K562 (cell line): ENCODE measurements around the gene HLA-F. TPM values are rescaled to one million over a fixed set of nuclear protein-coding genes. Genes with fewer than 3 reads are reported as not detected.

Experiments
- CBFA2T3 ChIP-seq: fragments of 450-650 bp; IDR thresholded peaks from 2 replicates; pipeline ENCODE4 v1.6.1; 2017
- CBX8 ChIP-seq: fragments of 200-600 bp; sonication (generic); IDR thresholded peaks from 2 replicates; pipeline ENCODE4 v1.6.1; 2012; ENCODE audit warnings: borderline replicate concordance, mixed run types, low read depth, mild to moderate bottlenecking, moderate library complexity, mixed read lengths, low read length, control low read depth, inconsistent platforms; ENCODE audit not compliant: poor library complexity, severe bottlenecking; ENCODE audit errors: extremely low read depth
- KDM1A ChIP-seq, 2 experiments: fragments of 450-650 bp; IDR thresholded peaks; 2 replicates each; pipeline ENCODE4 v1.6.1; 2016; ENCODE audit warnings: mild to moderate bottlenecking in 2 of 2
- NR2F6 ChIP-seq: fragments of 450-650 bp; formaldehyde crosslinking; IDR thresholded peaks from 2 replicates; pipeline ENCODE4 v1.4.0; 2020; ENCODE audit warnings: mild to moderate bottlenecking
- RBM22 ChIP-seq: fragments of 200-400 bp; formaldehyde crosslinking; IDR thresholded peaks from 2 replicates; pipeline ENCODE4 v1.6.1; 2018; ENCODE audit warnings: low read length, low read depth; ENCODE audit not compliant: poor library complexity, severe bottlenecking
- SIN3A ChIP-seq, 2 experiments: fragments of 150-350 bp in 1 of 2; IDR thresholded peaks; 2 replicates each; pipeline ENCODE4 v1.6.1; 2011 to 2016; ENCODE audit warnings: borderline replicate concordance in 2 of 2, low read depth in 2 of 2, low read length in 2 of 2, mild to moderate bottlenecking in 2 of 2, moderate library complexity in 2 of 2; ENCODE audit not compliant: control insufficient read depth in 1 of 2
- SMAD3 ChIP-seq: fragments of 450-650 bp; formaldehyde crosslinking; conservative IDR thresholded peaks from 2 replicates; pipeline ENCODE4 v1.4.0; 2020; ENCODE audit warnings: mild to moderate bottlenecking
- SMAD4 ChIP-seq: fragments of 250-450 bp; sonication (Bioruptor Pico); conservative IDR thresholded peaks from 2 replicates; pipeline ENCODE4 v1.8.0; 2021; ENCODE audit warnings: inconsistent platforms, mild to moderate bottlenecking, moderate library complexity
- SREBF2 ChIP-seq: sonication (generic); formaldehyde crosslinking; IDR thresholded peaks from 2 replicates; pipeline ENCODE4 v1.4.0; 2020; ENCODE audit warnings: mild to moderate bottlenecking, missing genetic modification reagents
- TAF1 ChIP-seq: IDR thresholded peaks from 2 replicates; pipeline ENCODE4 v1.6.1; 2011; ENCODE audit warnings: mild to moderate bottlenecking, low read length, moderate library complexity; ENCODE audit not compliant: insufficient read depth, control insufficient read depth, severe bottlenecking; ENCODE audit errors: extremely low read depth
- ZNF311 ChIP-seq: fragments of 250-450 bp; sonication (Bioruptor Pico); IDR thresholded peaks from 2 replicates; pipeline ENCODE4 v1.4.0; 2020; ENCODE audit warnings: mild to moderate bottlenecking, moderate library complexity
- ZNF696 ChIP-seq: fragments of 250-450 bp; sonication (Bioruptor Pico); conservative IDR thresholded peaks from 2 replicates; pipeline ENCODE4 v1.4.0; 2020; ENCODE audit warnings: mild to moderate bottlenecking, moderate library complexity
- polyA plus RNA-seq, 8 experiments: library from polyadenylated mRNA; depleted of rRNA in 4 of 8; stranded (reverse) in 5 of 8; unstranded in 3 of 8; fragments of >200 nt; fragmentation: Nextera tagmentation in 2 of 8; fragmentation: Illumina TruSeq in 1 of 8; extraction: Ambion mirVana in 2 of 8; extraction: Trizol in 1 of 8; gene quantifications; 2 replicates each; pipeline versions ENCODE4 v1.2.1 to v1.2.3, GENCODE V29; 2011 to 2014; ENCODE audit warnings: inconsistent platforms in 1 of 8, missing spikeins in 1 of 8
- total RNA-seq, 7 experiments: library from RNA; depleted of rRNA in 6 of 7; stranded (reverse); fragments of >200 nt in 6 of 7; fragmentation: Illumina TruSeq in 2 of 7; extraction: Trizol in 2 of 7; gene quantifications; 2 replicates each; pipeline versions ENCODE4 v1.2.1 to v1.2.3, GENCODE V29; 2011 to 2021; ENCODE audit warnings: low replicate concordance in 1 of 7
- TF ChIP-seq, protein P1 (sequence below): fragments of 250-450 bp; sonication (Bioruptor Pico); IDR thresholded peaks from 2 replicates; pipeline ENCODE4 v1.5.0; 2021
- TF ChIP-seq, protein P2 (sequence below): fragments of 450-650 bp; conservative IDR thresholded peaks from 2 replicates; pipeline ENCODE4 v1.6.1; 2016; ENCODE audit warnings: missing genetic modification characterization, low read depth, mild to moderate bottlenecking, control low read depth, missing compliant biosample characterization

HLA-F gene
- total and polyA plus RNA-seq, 9 of the 15 experiments (the other 6 are each of a cell fraction or from before 2014, with no cell fraction given), result 0.40 to 0.76 (median 0.46) TPM; not detected in 6

DNA sequence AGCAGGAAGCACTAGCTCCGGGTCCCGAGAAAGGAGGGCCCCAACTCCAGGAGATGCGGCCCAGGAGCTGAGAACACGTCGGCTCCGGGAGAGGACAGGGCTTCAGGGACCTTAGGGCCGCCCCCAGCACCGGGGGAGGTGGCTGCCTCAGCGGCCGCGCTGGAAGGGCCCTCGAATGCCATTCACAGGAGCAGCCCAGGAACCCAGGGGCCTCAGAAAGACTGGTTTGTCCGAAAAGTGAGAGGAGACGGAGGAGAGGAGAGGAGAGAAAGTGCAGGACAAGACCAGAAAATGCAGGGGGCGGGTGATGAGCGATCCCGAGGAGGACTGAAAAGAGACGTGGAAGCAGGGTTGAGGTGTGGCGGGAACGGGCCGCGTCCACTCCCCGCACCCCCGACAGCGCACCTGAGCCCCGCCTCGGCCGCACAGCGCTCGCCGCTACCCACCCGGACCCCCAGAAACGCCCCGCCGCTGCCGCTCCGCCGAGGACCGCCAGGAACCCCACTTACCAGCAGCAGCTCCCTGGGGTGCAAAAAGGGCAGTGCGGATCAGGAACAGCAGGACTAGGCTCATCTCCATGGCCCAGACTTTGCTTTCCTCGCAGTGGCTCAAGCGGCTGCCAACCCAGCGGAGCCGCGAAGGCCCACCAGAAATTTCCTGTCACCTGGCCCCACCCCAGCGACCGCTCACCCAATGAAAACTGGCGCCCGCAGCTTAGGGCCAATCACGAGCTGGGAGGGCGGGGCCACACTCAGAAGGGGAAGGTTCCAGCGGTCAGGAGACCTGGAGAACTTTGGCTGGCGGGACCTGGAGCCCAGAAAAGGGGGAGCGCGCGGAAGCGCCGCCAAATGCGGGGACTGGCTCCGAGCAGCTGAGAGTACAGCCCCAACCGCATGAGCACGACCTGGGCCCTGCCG lies 25.4 kb downstream of the HLA-F start (continued):
- TF ChIP-seq, protein P1, sequence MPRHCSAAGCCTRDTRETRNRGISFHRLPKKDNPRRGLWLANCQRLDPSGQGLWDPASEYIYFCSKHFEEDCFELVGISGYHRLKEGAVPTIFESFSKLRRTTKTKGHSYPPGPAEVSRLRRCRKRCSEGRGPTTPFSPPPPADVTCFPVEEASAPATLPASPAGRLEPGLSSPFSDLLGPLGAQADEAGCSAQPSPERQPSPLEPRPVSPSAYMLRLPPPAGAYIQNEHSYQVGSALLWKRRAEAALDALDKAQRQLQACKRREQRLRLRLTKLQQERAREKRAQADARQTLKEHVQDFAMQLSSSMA (CRISPR knock-in tag), result no peak
- TF ChIP-seq CBX8, result no peak
- no peak for TF ChIP-seq SMAD3 (CRISPR knock-in tag)
- no peak for TF ChIP-seq NR2F6 (CRISPR knock-in tag)
- TF ChIP-seq, protein P2, sequence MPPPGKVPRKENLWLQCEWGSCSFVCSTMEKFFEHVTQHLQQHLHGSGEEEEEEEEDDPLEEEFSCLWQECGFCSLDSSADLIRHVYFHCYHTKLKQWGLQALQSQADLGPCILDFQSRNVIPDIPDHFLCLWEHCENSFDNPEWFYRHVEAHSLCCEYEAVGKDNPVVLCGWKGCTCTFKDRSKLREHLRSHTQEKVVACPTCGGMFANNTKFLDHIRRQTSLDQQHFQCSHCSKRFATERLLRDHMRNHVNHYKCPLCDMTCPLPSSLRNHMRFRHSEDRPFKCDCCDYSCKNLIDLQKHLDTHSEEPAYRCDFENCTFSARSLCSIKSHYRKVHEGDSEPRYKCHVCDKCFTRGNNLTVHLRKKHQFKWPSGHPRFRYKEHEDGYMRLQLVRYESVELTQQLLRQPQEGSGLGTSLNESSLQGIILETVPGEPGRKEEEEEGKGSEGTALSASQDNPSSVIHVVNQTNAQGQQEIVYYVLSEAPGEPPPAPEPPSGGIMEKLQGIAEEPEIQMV (tag), result no peak
- TF ChIP-seq SMAD4 (CRISPR knock-in tag), result 0 out of 2 replicates have a peak, but pooled peaks have one; percentile 21
- TF ChIP-seq ZNF696 (CRISPR knock-in tag), result no peak
- peak; percentile 17 for TF ChIP-seq TAF1
- TF ChIP-seq RBM22, result no peak
- no peak for TF ChIP-seq KDM1A (IDR thresholded peaks at IDR 0.05)
- no peak for TF ChIP-seq SREBF2
- TF ChIP-seq ZNF311 (CRISPR knock-in tag), result no peak
- TF ChIP-seq SIN3A (IDR thresholded peaks at IDR 0.05; ENCODE audit: borderline replicate concordance in 2 of 2, control insufficient read depth in 1 of 2, low read depth in 2 of 2, low read length in 2 of 2), result no peak
- TF ChIP-seq CBFA2T3, result no peak
